HEK293 (cell line): ENCODE data around the gene MAGEB3.
"Not testable (repeated sequence)": the region's sequence is repeated elsewhere in the genome, so short reads cannot be mapped to it uniquely, and the experiment has no call there.

Experiments
- CTCF ChIA-PET: fragments of 350-600 bp; formaldehyde crosslinking; extraction: SDS; loops from one replicate; lab custom pipeline; 2021; ENCODE audit warnings: antibody characterized with exemption; lab: Yijun Ruan, JAX
- POLR2A ChIA-PET: fragments of 300-600 bp; formaldehyde crosslinking; extraction: SDS; loops from one replicate; lab custom pipeline; 2020; ENCODE audit warnings: antibody characterized with exemption, inconsistent platforms; lab: Yijun Ruan, JAX
- H3K27ac ChIP-seq: fragments of 200-500 bp; sonication (Bioruptor generic); 2 replicates; pipeline ENCODE4 v1.5.1; 2014; ENCODE audit warnings: low read depth, low read length, control low read depth, inconsistent platforms; ENCODE audit errors: extremely low read depth
- H3K36me3 ChIP-seq, 2 experiments: fragments of 200-500 bp in 1 of 2; sonication (Bioruptor generic) in 1 of 2; 1 replicate in 1 of 2; 2 replicates in 1 of 2; pipeline ENCODE4 v1.5.1; 2014 to 2017; ENCODE audit warnings: inconsistent platforms in 2 of 2, low read length in 2 of 2; ENCODE audit not compliant: control insufficient read depth in 2 of 2, insufficient read depth in 1 of 2
- H3K4me1 ChIP-seq: fragments of 200-500 bp; sonication (Bioruptor generic); 2 replicates; pipeline ENCODE4 v1.5.1; 2014; ENCODE audit warnings: mild to moderate bottlenecking, low read length, inconsistent platforms; ENCODE audit not compliant: control insufficient read depth, insufficient read depth
- H3K4me3 ChIP-seq: 2 replicates; pipeline ENCODE4 v1.5.1; 2011; ENCODE audit warnings: low read depth, mild to moderate bottlenecking, control low read depth, low read length, moderate library complexity
- H3K9me3 ChIP-seq: fragments of 200-500 bp; sonication (Bioruptor generic); 2 replicates; pipeline ENCODE4 v1.5.1; 2014; ENCODE audit warnings: low read depth, low read length, inconsistent platforms; ENCODE audit not compliant: control insufficient read depth, insufficient read depth
- ATF2 ChIP-seq: fragments of 450-650 bp; formaldehyde crosslinking; IDR thresholded peaks from 2 replicates; pipeline ENCODE4 v1.5.1; 2016; ENCODE audit warnings: missing biosample characterization, missing genetic modification characterization, low read depth
- CTCF ChIP-seq: fragments of 450-650 bp; formaldehyde crosslinking; IDR thresholded peaks from 2 replicates; pipeline ENCODE4 v1.5.1; 2016; ENCODE audit warnings: missing biosample characterization, missing genetic modification characterization
- KLF7 ChIP-seq: fragments of 450-650 bp; formaldehyde crosslinking; IDR thresholded peaks from 2 replicates; pipeline ENCODE4 v1.5.1; 2016; ENCODE audit warnings: missing biosample characterization, missing genetic modification characterization, borderline replicate concordance
- MZF1 ChIP-seq: fragments of 450-650 bp; formaldehyde crosslinking; IDR thresholded peaks from 2 replicates; pipeline ENCODE4 v1.5.1; 2017; ENCODE audit warnings: missing biosample characterization, missing genetic modification characterization, borderline replicate concordance
- REST ChIP-seq: fragments of 450-650 bp; formaldehyde crosslinking; IDR thresholded peaks from 2 replicates; pipeline ENCODE4 v1.5.1; 2016; ENCODE audit warnings: missing biosample characterization, missing genetic modification characterization
- SP7 ChIP-seq: fragments of 450-650 bp; formaldehyde crosslinking; IDR thresholded peaks from 2 replicates; pipeline ENCODE4 v1.5.1; 2016; ENCODE audit warnings: missing biosample characterization, missing genetic modification characterization
- WT1 ChIP-seq: fragments of 450-650 bp; formaldehyde crosslinking; IDR thresholded peaks from 2 replicates; pipeline ENCODE4 v1.5.1; 2016; ENCODE audit warnings: missing biosample characterization, missing genetic modification characterization
- ZBTB17 ChIP-seq: fragments of 450-650 bp; formaldehyde crosslinking; IDR thresholded peaks from 2 replicates; pipeline ENCODE4 v1.5.1; 2016; ENCODE audit warnings: missing biosample characterization, missing genetic modification characterization
- ZEB2 ChIP-seq: fragments of 450-650 bp; formaldehyde crosslinking; IDR thresholded peaks from 2 replicates; pipeline ENCODE4 v1.5.1; 2016; ENCODE audit warnings: missing biosample characterization, missing genetic modification characterization
- ZNF148 ChIP-seq: fragments of 450-650 bp; formaldehyde crosslinking; IDR thresholded peaks from 2 replicates; pipeline ENCODE4 v1.5.0; 2017; ENCODE audit warnings: missing biosample characterization, missing genetic modification characterization, borderline replicate concordance
- ZNF223 ChIP-seq: fragments of 450-650 bp; formaldehyde crosslinking; IDR thresholded peaks from 2 replicates; pipeline ENCODE4 v1.5.1; 2016; ENCODE audit warnings: missing biosample characterization, missing genetic modification characterization
- ZNF248 ChIP-seq: fragments of 450-650 bp; formaldehyde crosslinking; IDR thresholded peaks from 2 replicates; pipeline ENCODE4 v1.5.1; 2017; ENCODE audit warnings: missing biosample characterization, missing genetic modification characterization
- ZNF302 ChIP-seq: fragments of 450-650 bp; formaldehyde crosslinking; IDR thresholded peaks from 2 replicates; pipeline ENCODE4 v1.5.1; 2016; ENCODE audit warnings: missing biosample characterization, missing genetic modification characterization, low read depth
- ZNF335 ChIP-seq: fragments of 450-650 bp; formaldehyde crosslinking; conservative IDR thresholded peaks from 2 replicates; pipeline ENCODE4 v1.5.1; 2016; ENCODE audit warnings: missing biosample characterization, missing genetic modification characterization
- ZNF416 ChIP-seq: fragments of 450-650 bp; formaldehyde crosslinking; IDR thresholded peaks from 2 replicates; pipeline ENCODE4 v1.5.1; 2016; ENCODE audit warnings: missing biosample characterization, missing genetic modification characterization
- ZSCAN30 ChIP-seq: fragments of 450-650 bp; IDR thresholded peaks from 2 replicates; pipeline ENCODE4 v1.5.1; 2018; ENCODE audit warnings: missing biosample characterization, mild to moderate bottlenecking, missing genetic modification characterization, moderate library complexity

The MAGEB3 gene

GRCh38 chrX:30183554-30183953 is 46.9 kb upstream of the MAGEB3 start:
- H3K27ac ChIP-seq: no peak overlapping the region
- no peaks in the 10 kb centered on the region for H3K9me3 ChIP-seq
- TF ChIP-seq ZNF416 (tag by site-specific recombination) (no peak), ATF2 (tag by site-specific recombination) (0 out of 2 replicates have a peak, but pooled peaks have one; percentile 11)
- no peaks in the 10 kb centered on the region for H3K4me1 ChIP-seq
- POLR2A ChIA-PET: no interaction called here
- CTCF ChIA-PET: interaction anchor here (0.8 to 1.0 kb wide), 2 partner anchors 13 to 448 kb away, joined by 3 read pairs; no protein-coding TSS in a partner anchor
- H3K36me3 ChIP-seq: no peaks in the 10 kb centered on the region
- no peak overlapping the region for H3K4me3 ChIP-seq

- CTCF ChIA-PET: interaction anchor here (0.6 kb wide), 1 partner anchor 484 kb away, joined by 3 read pairs; no protein-coding TSS in a partner anchor
- no peaks in the 10 kb centered on the region for H3K36me3 ChIP-seq
- H3K27ac ChIP-seq: no peak overlapping the region
- POLR2A ChIA-PET: no interaction called here
- H3K4me3 ChIP-seq: no peak overlapping the region
- no peak for TF ChIP-seq ZNF335 (tag by site-specific recombination)
- TF ChIP-seq, all 188 proteins: peak for 0
- Histone ChIP-seq H3K4me1 (no peaks in the 10 kb centered on the region), H3K9me3 (no peaks in the 10 kb centered on the region)
These were observed 40.0 kb upstream of the MAGEB3 start for GRCh38 chrX:30190426-30190825.

- H3K36me3 ChIP-seq, H3K4me1 ChIP-seq, CTCF ChIA-PET, POLR2A ChIA-PET, H3K4me3 ChIP-seq, H3K27ac ChIP-seq, H3K9me3 ChIP-seq: not testable (repeated sequence)
These were observed 36.5 kb upstream of the MAGEB3 start for GRCh38 chrX:30193910-30194309.

GRCh38 chrX:30196322-30196721 is 34.1 kb upstream of the MAGEB3 start:
- ChIA-PET CTCF (interaction anchor here (0.7 to 1.2 kb wide), 5 partner anchors 9 to 1930 kb away, joined by 3 read pairs; no protein-coding TSS in a partner anchor), POLR2A (no interaction called here)
- Histone ChIP-seq H3K4me3 (no peak overlapping the region), H3K9me3 (no peaks in the 10 kb centered on the region), H3K36me3 (no peaks in the 10 kb centered on the region), H3K4me1 (no peaks in the 10 kb centered on the region), H3K27ac (no peak overlapping the region)
- TF ChIP-seq MZF1 (no peak), ZSCAN30 (no peak), ZEB2 (tag by site-specific recombination) (no peak), ZNF302 (no peak)

- Histone ChIP-seq H3K36me3 (no peaks in the 10 kb centered on the region), H3K4me1 (no peaks in the 10 kb centered on the region), H3K9me3 (no peaks in the 10 kb centered on the region), H3K27ac (no peak overlapping the region), H3K4me3 (no peak overlapping the region)
- POLR2A ChIA-PET: no interaction called here
- CTCF ChIA-PET: interaction anchor here (0.6 to 0.8 kb wide), 3 partner anchors 16 to 279 kb away, joined by 3 to 4 read pairs (median 3); no protein-coding TSS in a partner anchor
- TF ChIP-seq ZNF248: no peak
- TF ChIP-seq ZNF223 (tag by site-specific recombination): no peak
- no peak for TF ChIP-seq REST
- no peak for TF ChIP-seq ZNF148 (tag by site-specific recombination)
- TF ChIP-seq SP7: no peak
- TF ChIP-seq KLF7 (tag by site-specific recombination): no peak
- no peak for TF ChIP-seq WT1 (tag by site-specific recombination)
- no peak for TF ChIP-seq CTCF (tag by site-specific recombination)
- no peak for TF ChIP-seq ZBTB17 (tag by site-specific recombination)
These were observed 18.3 kb upstream of the MAGEB3 start for GRCh38 chrX:30212172-30212571.
